C4-2B (cell line): ENCODE data around the gene VPS54.

ENCODE experiments used
- CTCF ChIP-seq: fragments of 450-650 bp; conservative IDR thresholded peaks from 2 replicates; pipeline ENCODE4 v1.5.1; 2017; ENCODE audit warnings: mild to moderate bottlenecking
- ZFX ChIP-seq: fragments of 450-650 bp; IDR thresholded peaks from 2 replicates; pipeline ENCODE4 v1.6.1; 2017

GRCh38 chr2:64036034-64036705 is 16.9 kb upstream of the VPS54 start:
- TF ChIP-seq CTCF, result no peak
- TF ChIP-seq ZFX, result no peak
